GM21390 (cell line): ENCODE measurements around the gene MIDN.
"Not testable (repeated sequence)": the region's sequence is repeated elsewhere in the genome, so short reads cannot be mapped to it uniquely, and the experiment has no call there.

Experiments
- ATAC-seq: cut with Tn5 transposase; IDR thresholded peaks from one replicate; pipeline ENCODE4 v1.9.1; 2021; ENCODE audit not compliant: unreplicated experiment

MIDN gene

DNA sequence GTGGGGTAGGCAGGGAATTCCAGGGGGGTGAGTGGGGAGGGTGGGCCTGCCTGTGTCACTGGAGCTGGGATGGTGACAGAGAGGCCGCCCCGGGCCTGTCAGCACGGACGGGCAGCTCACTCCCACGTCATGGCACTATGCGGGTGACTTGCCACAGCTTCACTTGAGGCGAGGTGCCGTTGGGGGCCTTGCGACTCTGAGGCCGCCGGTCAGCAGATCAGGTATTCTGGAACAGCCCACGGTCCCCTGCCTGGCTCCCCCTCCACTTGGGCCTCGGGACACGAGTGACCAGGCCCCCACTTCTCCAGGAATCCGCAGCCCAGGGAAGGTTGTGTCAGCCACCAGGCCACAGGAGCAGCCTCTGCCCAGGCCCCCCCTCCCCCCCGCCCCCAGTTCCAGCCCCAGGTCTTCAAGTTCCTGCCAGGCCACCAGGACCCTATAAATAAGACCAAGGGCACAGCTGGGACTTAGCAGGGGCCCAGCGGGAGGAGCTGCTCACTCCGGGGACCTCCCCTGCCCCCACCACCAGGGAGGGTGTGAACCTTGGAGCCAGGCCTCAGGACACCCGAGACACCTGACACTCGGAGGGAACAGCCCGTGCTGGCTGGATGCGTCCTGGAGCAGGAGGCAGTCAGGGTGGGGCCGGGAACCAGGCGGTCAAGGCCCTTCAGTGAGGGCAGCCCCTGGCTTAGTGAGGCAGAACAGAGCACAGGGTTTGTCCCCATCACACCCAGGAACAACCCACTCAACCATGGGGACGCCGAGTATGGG lies 2.7 kb upstream of the MIDN start:
- no peak for ATAC-seq

DNA sequence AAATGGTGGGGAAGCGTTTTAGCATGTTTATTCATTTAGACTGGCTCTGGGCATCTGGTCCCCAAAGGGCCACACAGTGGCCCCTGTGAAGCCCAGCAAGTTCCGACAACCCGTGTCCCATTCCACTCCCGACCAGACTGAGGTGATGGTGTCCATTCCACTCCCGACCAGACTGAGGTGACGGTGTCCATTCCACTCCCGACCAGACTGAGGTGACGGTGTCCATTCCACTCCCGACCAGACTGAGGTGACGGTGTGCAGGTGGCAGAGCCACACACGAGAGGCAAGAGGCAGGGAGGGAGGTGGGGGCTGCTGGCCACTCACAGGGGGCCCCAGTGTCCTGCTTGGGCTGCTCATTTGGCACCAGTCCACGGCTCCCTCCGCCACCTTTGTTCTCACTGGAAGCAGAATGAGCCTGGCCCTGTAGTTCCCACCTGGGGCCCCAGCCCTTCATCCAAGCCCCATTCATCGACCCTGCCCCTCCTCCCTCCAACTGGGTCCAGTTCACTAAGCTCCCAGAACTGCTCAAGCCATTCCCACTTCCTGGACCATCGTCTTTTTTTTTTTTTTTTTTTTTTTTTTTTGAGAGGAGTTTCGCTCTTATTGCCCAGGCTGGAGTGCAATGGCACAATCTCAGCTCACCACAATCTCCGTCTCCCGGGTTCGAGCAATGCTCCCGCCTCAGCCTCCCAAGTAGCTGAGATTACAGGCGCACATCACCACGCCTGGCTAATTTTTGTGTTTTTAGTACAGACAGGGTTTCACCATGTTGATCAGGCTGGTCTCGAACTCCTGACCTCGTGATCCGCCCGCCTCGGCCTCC lies 1.9 kb upstream of the MIDN start:
- not testable (repeated sequence) for ATAC-seq

DNA sequence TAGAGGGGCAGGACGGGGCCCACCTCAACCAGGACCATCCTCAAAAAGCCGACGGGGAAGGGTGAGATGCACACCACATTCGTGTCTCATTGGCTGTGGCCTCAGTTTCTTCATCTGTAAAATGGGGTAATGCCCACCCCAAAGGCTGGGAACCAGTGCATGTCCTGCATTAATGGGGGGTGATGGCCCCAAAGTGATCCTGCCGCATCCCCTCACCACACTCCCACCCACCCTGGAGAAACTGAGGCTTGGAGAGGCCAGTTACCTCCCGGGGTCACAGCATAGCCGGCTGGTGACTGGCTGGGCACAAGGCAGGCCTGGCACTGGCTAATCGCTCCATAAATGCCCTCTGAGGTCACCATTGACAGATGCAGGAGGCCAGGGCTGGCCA lies 640 bp upstream of the MIDN start:
- ATAC-seq = no peak

DNA sequence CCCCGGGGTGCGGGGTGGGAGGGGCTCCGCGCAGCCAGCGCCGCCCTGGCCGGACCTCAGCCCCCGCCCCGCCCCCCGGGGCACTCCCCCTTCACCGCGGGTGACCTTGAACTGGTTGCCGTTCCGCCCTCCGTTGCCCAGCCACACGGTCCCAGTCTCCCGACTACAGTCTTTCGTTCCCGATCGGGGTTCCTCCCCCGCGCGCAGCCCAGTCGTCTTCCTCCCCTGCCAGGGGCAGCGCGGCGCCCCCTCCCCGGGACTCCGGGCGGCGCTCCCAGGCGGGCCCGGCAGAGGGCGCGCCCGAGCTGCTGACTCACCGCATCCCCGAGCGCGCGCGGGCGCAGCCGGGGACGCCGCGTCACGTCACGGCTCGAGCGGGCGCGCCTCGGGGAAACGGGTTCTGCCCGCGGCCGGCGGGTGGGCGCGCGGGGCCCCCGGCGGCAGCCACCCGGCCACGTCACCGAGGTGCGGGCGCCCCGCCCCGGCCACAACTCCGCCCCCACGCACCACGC lies 459 bp downstream of the MIDN start:
- no peak for ATAC-seq

DNA sequence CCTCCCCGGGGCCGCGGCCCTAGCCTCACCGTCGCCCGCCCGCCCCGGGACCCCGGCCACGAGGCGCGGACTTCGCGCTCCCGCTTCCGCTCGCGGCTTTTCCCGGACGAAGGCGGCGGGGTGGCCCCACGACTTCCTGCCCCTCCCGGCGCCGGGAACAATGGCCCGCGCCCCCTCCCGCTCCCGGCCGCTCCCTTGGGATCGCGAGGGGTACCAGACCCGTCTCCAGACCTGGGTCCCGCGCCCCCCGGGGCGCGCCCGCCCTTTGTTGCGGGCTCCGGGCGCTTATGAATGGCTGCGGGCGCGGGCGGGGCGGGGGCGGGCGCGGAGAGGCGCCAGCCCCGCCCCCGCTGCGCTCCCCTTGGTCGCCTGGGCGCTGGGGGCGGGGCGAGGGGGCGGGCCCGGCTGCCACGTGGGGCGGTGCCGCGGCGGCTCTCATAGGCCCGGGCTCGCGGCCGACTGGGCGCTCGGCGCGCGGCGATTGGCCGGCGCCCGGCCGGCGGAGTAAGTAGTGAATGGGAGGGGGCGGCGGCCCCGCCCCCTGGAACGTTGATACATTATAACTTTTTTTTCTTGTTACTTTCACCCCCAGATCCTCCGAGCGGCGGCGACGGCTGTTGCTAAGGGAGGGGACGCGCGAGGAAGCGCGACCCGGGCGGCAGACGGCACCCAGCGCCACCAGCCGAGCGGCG lies 1.1 kb downstream of the MIDN start:
- ATAC-seq = peak; percentile 35

DNA sequence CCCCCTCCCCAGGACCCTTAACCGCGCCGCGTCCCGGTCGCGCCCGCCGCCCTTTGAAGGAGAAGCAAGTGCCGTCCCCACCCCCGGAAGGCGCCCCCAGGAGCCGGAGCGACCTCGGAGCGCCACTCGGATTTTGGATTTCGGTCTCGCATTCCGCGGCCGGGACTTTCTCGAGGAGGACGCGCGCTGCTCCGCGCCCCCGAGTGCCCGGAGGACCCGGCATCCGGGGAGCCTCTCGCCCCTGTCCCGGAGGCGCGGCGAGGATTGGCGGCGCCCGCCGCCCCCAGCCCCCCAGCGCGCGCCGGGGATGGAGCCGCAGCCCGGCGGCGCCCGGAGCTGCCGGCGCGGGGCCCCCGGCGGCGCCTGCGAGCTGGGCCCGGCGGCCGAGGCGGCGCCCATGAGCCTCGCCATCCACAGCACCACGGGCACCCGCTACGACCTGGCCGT lies 1.6 kb downstream of the MIDN start:
- no peak for ATAC-seq

DNA sequence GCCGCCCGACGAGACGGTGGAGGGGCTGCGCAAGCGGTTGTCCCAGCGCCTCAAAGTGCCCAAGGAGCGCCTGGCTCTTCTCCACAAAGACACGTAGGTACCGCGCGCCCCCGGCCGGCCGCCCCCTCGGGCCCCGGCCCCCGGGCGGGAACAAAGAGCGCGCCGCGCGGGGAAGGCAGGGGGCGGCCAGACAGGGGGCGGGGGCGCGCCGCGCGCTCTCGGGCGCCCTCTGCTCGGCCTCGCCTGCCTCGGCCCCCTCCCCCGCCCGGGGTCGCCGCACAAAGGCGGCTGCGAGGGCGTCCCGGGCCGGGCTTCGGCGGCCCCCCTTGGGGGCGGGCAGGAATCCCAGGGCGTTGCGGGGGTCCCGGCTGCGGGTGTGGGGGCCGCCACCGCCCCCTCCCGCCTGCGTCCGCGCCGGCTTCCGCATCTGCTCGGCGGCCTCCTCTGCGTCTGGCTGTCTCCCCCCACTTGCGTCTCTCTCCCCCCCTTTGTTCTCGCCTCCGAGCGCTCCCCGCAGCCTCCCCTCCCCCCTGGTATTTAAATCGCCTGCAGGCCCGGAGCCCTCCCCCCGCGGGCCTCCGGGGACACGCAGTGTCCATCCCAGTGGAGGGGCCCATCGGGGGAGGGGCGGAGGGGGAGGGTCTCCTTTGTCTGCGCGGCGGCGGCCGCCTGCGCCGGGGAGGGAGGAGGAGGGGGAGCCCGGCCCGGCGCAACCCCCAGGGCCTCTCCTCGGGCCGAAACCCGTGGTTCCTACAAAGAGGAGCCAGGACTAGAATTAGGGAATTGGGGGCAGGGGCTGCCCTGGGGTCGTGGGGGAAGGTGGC lies 2.3 kb downstream of the MIDN start:
- no peak for ATAC-seq

DNA sequence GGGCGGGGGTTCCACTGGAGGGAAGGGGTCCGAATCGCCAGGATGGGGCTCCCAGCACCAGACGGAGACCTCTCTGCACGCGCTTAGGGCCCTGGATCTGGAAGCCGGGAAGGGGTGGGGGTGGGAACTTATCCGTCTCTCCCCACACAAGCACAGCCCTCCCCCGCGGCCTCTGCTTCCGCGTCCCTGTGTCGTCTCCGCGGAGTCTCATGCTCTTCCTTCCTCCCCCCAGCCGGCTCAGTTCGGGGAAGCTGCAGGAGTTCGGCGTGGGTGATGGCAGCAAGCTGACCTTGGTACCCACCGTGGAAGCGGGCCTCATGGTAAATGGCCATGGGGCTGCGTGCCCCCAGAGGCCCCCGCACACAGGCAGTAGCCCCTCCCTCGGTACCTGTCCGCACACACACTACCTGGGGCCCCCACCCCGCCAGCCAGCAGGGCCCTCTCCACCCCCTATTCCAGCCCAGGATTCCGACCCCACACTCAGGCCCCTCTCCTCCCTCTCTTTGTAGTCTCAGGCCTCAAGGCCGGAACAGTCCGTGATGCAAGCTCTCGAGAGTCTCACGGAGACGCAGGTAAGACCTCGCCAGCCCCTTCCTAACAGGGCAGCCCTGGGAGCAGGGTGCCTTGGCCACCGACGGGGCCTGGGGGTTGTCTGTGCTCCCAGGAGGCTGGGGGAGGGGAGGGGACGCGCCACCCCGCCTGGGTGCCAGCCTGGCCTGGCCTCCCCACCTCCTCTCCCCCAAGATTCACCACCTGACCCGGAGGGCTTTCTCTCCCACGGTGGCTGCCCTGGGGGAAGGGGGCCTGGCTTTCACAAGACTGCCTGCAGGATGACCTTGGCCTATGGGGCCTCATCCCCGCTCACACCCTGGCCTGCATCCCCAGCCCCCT lies 3.2 kb downstream of the MIDN start:
- ATAC-seq = no peak

DNA sequence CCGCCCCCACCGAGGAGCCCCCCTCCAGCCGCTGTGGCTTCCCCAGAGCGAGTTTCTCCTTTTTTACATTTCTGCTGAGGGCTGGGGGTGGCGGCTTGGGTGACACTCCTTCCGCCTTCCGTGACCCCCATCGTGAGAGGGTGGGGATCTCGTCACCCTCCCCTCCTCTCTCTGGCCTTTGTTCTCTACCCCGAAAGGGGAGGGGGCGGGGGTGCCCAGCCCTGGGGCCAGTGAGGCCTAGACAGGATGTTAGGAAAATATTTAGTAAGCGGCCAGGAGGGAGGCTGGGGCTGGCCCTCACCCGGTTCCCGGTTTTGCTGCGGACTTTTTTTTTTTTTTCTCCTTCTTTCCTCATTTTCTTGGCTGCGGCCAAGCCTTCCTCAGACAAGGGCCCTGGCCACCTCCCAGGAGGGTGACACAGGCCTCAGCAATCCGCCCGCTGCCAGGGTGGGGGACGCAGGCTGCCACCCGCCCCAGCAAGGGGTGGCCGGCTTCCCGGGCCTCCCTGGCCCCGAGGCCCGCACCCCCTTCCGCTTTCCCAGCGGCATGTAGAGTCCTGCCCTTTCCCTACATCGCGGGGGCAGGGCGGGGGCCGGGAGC lies 3.9 kb downstream of the MIDN start:
- ATAC-seq = no peak

DNA sequence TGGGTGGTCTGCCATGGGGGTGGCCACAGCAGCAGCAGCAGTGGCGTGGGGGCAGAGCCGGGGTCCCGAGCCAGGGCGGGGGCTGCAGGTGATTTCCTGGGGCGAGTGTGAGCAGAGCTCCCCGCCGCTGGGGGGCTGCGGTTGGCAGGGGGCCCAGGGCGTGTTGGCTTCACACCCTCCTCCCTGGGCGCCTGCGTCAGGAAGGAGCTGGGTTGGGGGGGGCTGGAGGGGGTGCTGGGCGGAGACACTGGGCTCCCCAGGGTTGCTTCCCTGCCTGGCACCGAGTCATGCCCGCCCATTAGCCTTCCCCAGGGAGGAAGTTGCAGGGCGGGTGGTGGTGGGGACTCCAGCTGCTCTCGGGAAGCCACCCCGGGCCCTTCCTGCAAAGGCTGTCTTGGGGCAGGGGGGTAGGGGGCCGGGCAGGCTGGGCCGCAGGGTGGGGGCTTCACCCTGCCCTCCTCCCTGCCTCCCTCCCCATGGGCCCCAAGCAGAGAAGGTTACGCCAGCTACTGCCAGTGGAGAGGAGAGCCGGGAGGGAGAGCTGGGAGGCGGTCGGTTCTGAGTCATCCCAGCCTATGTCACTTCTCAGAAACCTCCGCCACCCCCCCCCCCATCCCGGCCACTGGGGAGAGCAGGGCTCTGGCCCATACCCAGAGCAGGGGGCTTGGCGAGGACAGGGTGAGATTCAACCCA lies 4.6 kb downstream of the MIDN start:
- ATAC-seq = no peak

DNA sequence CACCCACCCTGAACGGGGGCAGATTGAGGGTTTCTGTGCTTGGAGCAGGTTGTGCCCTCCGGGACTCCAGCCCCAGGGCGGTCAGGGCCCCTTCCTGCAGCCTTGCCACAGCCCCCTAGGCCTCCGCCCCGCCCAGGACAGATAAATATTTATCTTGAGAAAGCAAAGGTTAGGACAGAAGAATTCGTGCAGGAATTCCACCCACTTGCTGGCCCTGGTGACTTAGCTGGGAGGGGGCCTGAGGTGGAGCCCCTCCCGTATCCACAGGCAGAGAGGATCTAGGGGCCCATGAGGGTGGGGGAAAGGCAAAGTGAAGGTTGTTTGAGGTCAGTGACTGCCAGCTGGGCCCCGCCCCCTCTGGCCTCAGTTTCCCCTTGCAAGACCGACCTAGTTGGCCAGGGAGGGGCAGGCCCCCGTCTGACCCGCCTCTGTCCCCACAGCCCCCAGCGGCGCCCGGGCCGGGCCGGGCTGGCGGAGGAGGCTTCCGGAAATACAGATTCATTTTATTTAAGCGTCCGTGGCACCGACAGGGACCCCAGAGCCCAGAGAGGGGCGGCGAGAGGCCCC lies 5.2 kb downstream of the MIDN start:
- ATAC-seq = no peak

DNA sequence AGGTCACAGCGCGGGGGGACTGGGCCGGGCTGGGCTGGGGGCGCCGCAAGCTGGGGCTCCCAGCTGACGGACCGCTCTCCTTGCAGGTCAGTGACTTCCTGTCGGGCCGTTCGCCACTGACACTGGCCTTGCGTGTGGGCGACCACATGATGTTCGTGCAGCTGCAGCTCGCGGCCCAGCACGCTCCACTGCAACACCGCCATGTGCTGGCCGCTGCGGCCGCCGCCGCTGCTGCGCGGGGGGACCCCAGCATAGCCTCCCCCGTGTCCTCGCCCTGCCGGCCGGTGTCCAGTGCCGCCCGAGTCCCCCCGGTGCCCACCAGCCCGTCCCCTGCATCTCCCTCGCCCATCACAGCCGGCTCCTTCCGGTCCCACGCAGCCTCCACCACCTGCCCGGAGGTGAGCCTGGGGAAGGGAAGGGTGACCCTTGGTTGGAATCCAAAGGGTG lies 5.7 kb downstream of the MIDN start:
- ATAC-seq = no peak

DNA sequence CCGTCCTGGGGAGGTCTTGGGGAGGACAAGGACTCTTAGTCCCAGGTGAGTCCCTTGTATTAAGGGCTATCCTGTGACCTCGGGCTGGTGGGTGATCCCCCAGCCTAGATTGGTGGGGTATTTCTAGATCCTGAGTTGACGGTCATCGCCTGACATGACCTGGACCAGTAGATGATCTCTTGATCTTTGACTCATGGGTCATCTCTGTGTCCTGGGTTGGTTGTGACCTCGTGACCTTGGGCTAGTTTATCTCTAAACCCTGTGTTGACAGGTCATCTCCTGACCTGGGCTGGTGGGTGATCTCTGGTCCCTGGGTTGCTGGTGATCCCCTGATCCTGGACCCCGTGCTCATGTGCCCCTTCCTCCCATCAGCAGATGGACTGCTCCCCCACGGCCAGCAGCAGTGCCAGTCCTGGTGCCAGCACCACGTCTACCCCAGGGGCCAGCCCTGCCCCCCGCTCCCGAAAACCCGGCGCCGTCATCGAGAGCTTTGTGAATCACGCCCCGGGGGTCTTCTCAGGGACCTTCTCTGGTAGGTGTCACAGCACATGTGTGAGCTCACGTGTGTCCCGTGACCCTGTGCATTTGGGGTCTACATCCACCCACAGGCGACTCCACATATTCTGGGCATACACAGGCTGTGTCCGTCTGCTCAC lies 6.3 kb downstream of the MIDN start:
- ATAC-seq = no peak

DNA sequence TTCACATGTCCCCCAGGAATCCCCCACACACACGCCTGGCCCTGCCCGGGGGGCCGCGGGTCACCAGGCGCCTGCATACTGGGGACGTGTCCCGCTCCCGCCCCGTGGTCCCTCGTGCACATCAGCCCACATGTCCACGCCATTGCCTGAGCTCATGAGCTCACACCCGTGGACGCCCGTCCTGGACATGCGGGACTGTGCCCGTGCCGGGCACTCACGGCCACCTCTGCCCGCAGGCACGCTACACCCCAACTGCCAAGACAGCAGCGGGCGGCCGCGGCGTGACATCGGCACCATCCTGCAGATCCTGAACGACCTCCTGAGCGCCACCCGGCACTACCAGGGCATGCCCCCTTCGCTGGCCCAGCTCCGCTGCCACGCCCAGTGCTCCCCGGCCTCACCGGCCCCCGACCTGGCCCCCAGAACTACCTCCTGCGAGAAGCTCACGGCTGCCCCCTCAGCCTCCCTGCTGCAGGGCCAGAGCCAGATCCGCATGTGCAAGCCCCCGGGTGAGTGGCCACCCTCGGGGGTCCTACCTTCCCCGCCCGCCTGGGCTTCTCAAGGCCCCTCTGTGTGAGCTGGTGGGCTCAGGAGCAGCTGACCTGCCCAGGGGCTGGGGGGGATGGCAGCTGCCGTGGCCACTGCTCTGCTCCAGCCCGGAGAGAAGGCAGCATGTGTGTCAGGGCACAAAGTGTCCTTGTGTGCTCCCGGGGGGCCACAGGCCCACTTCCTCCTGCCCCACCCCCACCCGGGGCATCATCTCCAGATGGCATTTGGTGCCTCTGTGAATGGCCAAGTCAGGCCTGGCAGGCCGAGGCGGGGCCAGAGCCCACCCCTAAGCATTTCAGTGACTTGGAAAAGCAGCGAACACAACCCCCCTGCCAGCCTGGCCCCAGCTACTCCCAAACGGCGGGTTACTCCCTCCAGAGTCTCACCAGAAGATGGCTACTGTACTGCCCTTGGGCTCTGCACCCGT lies 7.1 kb downstream of the MIDN start:
- no peak for ATAC-seq

DNA sequence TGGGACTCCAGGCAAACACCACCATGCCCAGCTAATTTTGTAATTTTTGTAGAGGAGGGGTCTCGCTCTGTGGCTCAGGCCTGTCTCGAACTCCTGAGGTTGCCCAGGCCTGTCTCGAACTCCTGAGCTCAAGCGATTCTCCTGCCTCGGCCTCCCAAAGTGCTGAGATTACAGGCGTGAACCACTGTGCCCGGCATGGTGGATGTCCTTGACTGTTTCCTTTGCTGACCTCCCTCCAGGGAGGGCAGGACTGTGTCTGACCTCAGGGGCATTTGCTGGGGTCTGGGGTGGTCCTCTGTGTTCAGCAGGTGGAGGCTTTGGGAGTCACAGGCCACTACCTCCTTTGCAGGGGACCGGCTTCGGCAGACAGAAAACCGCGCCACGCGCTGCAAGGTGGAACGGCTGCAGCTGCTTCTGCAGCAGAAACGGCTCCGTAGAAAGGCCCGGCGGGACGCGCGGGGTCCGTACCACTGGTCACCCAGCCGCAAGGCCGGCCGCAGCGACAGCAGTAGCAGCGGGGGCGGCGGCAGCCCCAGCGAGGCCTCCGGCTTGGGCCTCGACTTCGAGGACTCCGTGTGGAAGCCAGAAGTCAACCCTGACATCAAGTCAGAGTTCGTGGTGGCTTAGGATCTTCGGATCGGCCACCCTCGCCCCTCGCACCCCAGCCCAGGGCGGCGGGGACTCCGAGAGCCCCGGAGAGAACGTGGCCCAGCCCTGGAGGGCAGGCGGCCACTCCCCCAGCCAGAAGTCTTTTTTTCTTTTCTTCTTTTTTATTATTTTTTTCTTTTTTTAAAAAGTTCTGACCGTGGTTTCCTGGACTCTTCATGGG lies 8.5 kb downstream of the MIDN start:
- no peak for ATAC-seq
